GM20000 (cell line): ENCODE data around the gene ERBB4.
"Not testable (repeated sequence)": the region's sequence is repeated elsewhere in the genome, so short reads cannot be mapped to it uniquely, and the experiment has no call there.

Source experiments
- DNase-seq: peaks from one replicate; pipeline ENCODE4 v3.0.0; 2012; ENCODE audit warnings: low spot score
- TF ChIP-seq, protein P1 (sequence below): IDR thresholded peaks from 2 replicates; pipeline ENCODE4 v1.5.1; 2012; ENCODE audit warnings: mild to moderate bottlenecking, control low read depth; ENCODE audit errors: extremely low read depth, missing control alignments

ERBB4 gene

DNA sequence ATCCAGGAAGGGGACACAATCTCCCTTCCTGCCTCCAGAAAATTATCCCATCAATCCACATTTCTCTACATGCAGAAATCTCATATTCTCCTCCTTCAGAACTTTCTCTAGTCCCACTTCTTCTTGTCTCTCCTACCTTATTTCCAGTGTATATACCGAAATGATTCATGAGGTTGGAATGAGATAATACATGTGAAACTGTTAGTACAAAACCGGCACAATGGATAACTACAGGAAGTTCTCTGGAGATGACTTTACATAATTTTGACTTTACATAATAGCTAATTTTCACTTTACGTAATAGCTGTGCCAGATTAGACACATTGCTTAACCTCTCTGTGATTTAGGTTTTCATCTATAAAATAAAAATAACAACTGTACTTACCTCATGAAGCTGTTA is 801.3 kb downstream of the ERBB4 start:
- no peak for DNase-seq

DNA sequence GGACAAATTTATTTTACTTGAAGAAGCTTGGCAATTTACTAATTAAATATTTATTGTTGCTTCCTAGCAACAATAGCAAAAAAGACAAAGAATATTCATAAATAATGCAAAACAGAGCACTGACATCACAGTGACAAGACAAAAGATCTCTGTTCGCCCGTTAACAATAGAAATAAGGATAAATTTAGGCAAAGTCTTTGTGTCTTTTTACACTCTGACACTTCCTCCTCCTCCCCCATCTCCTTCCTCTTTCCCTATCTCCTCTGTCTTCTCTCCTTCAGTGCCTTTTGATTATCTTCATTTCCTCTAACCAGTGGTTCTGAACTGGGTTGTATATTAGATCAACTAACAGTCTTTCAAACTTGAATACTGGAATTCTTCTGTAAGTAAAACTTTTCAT is 808.4 kb downstream of the ERBB4 start:
- no peak for DNase-seq

More for the DNA sequence above, 801.3 kb downstream of the ERBB4 start:
- TF ChIP-seq, protein P1, sequence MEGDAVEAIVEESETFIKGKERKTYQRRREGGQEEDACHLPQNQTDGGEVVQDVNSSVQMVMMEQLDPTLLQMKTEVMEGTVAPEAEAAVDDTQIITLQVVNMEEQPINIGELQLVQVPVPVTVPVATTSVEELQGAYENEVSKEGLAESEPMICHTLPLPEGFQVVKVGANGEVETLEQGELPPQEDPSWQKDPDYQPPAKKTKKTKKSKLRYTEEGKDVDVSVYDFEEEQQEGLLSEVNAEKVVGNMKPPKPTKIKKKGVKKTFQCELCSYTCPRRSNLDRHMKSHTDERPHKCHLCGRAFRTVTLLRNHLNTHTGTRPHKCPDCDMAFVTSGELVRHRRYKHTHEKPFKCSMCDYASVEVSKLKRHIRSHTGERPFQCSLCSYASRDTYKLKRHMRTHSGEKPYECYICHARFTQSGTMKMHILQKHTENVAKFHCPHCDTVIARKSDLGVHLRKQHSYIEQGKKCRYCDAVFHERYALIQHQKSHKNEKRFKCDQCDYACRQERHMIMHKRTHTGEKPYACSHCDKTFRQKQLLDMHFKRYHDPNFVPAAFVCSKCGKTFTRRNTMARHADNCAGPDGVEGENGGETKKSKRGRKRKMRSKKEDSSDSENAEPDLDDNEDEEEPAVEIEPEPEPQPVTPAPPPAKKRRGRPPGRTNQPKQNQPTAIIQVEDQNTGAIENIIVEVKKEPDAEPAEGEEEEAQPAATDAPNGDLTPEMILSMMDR = no peak

DNA sequence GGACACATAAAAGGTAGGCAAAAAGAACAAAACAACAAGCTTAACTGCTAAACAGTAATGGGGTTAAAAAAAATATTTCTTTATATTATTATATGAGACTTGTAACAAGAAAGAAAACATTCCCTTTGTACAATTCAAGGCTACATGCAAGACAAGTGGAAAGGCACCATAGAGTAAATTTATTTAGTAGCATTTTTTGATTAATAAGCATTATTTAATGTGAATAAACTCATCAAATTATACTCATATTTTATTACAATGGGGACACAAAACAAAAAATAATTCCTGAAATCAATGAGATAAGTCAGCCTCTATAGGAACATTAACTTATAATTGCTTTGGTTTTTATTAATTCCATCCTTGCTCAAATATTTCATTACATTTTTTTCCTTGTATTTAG is 809.2 kb downstream of the ERBB4 start:
- TF ChIP-seq, protein P1 = no peak

More for the DNA sequence above, 808.4 kb downstream of the ERBB4 start:
- TF ChIP-seq, protein P1 = no peak

GRCh38 chr2:211724933-211725332 is 813.7 kb downstream of the ERBB4 start:
- DNase-seq = no peak
- TF ChIP-seq, protein P1 = no peak

More for the DNA sequence above, 809.2 kb downstream of the ERBB4 start:
- DNase-seq = no peak

- DNase-seq = no peak
- TF ChIP-seq, protein P1 = no peak
These were observed 815.2 kb downstream of the ERBB4 start for GRCh38 chr2:211723398-211723797.

GRCh38 chr2:211722928-211723327 is 815.7 kb downstream of the ERBB4 start:
- DNase-seq = no peak
- TF ChIP-seq, protein P1 = no peak

GRCh38 chr2:211721874-211722273 is 816.7 kb downstream of the ERBB4 start:
- DNase-seq = not testable (repeated sequence)

DNA sequence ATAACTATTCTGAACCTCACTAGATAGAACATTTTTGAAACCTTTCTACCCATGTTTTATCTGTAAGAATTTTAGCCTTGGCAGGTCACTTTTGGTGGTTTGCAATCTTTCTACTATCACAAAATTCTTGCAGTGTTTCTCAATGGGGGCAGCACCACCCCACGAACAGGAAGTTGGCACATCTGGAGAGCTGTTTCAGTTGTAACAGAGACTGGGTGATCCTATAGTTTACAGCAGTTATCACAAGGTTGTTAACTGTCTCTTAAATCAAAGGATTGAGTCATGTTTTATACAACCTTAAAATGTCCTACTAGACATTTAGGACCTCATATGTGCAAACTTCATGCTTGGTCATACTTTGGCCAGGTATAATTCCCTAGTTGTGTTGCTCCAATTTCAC is 829.2 kb downstream of the ERBB4 start:
- DNase-seq = no peak

More for the DNA sequence above, 829.2 kb downstream of the ERBB4 start:
- TF ChIP-seq, protein P1 = no peak
